Measurements from ENCODE around the gene LRP5.

- TF ChIP-seq POLR2AphosphoS5 (IDR thresholded peaks at IDR 0.05; ENCODE audit: low read depth), result no peak
- no peak for TF ChIP-seq CTCF (conservative IDR thresholded peaks at IDR 0.05; ENCODE audit: low read depth in 2 of 2)
- no peak for TF ChIP-seq EZH2 (IDR thresholded peaks at IDR 0.05; ENCODE audit: low read depth, unreplicated experiment)
- TF ChIP-seq REST (IDR thresholded peaks at IDR 0.05; ENCODE audit: unreplicated experiment), result no peak
- TF ChIP-seq ETS1 (IDR thresholded peaks at IDR 0.05), result no peak
Observed at GRCh38 chr11:68302670-68303069, 9.7 kb upstream of the LRP5 start.
